Measurements from ENCODE around the gene TRIM66.
A peak's percentile ranks its signal among the peaks of the same experiment; 100 is the strongest.

The TRIM66 gene

DNA sequence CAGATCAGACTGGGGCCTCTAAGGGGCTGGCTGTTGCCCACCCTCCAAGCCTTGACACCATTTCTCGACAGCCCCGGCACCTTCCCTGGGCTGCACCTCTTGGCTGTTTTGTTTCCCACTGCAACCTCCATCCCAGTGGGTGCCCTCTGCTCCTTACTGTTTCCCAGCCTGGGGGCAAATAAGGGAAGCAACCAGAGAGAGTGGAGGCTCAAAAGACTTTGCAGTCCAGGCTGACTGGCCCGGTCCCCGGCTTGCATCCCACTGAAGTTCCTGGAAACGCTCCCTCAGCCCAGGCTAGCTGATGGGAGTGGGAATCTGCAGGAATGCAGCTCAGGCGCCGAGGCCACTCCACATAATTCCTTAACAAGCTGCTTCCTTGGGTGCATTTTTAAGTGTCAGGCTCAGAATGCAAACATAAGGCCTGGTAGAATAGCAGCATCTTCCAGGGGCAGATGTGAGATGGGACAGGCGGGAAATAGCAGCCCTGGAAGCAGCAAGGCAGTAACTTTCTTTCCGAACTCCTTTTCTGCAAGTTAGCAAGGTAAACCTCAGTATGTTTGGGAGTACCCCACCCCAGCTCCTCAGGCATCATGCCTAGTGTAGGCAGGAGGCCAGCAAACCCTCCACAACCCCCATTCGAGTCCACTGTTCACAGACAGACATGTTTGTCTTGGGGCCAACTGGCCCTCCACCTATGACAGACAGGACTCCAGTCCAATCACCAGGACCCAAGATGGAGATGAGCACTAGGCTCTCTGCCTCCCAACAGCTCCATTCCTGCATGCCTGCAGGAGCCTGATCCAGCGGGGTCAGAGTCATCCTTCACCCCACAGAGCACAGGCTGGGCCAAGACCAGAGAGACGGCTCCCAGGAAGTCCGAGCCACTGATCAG lies 39.4 kb upstream of the TRIM66 start:
- Histone ChIP-seq H3K36me3 (ENCODE audit: control insufficient read depth, insufficient read depth, low read length, severe bottlenecking) (peaks cover 17% of the 10 kb centered on the region), H3K9ac (ENCODE audit: low read length) (peak overlapping the region; percentile 81), H3K4me3 (ENCODE audit: low read length) (no peak overlapping the region), H3K9me3 (ENCODE audit: control insufficient read depth, low read length) (no peaks in the 10 kb centered on the region), H3K4me1 (ENCODE audit: control insufficient read depth, insufficient read depth, low read length) (peaks cover 64% of the 10 kb centered on the region), H3K27me3 (replicated peaks; ENCODE audit: control insufficient read depth, insufficient read depth, low read length) (no peaks in the 10 kb centered on the region)
- peak; percentile 39 for DNase-seq (ENCODE audit: low read depth)

GRCh38 chr11:8720868-8721608 lies 38.6 kb upstream of the TRIM66 start:
- no peaks in the 10 kb centered on the region for H3K9me3 ChIP-seq (ENCODE audit: control insufficient read depth, low read length)
- DNase-seq (ENCODE audit: low read depth), result no peak
- peaks cover 15% of the 10 kb centered on the region for H3K36me3 ChIP-seq (ENCODE audit: control insufficient read depth, insufficient read depth, low read length, severe bottlenecking)
- H3K9ac ChIP-seq (ENCODE audit: low read length), result peak overlapping the region; percentile 81
- peaks cover 69% of the 10 kb centered on the region for H3K4me1 ChIP-seq (ENCODE audit: control insufficient read depth, insufficient read depth, low read length)
- H3K4me3 ChIP-seq (ENCODE audit: low read length), result peak overlapping the region; percentile 15
- H3K27me3 ChIP-seq (replicated peaks; ENCODE audit: control insufficient read depth, insufficient read depth, low read length), result no peaks in the 10 kb centered on the region

- H3K36me3 ChIP-seq (ENCODE audit: control insufficient read depth, insufficient read depth, low read length, severe bottlenecking), result peaks cover 10% of the 10 kb centered on the region
- no peaks in the 10 kb centered on the region for H3K9me3 ChIP-seq (ENCODE audit: control insufficient read depth, low read length)
- peak overlapping the region; percentile 81 for H3K9ac ChIP-seq (ENCODE audit: low read length)
- no peak overlapping the region for H3K4me3 ChIP-seq (ENCODE audit: low read length)
- peak; percentile 22 for DNase-seq (ENCODE audit: low read depth)
- peaks cover 76% of the 10 kb centered on the region for H3K4me1 ChIP-seq (ENCODE audit: control insufficient read depth, insufficient read depth, low read length)
- no peaks in the 10 kb centered on the region for H3K27me3 ChIP-seq (replicated peaks; ENCODE audit: control insufficient read depth, insufficient read depth, low read length)
Measured at GRCh38 chr11:8720352-8720751, 37.9 kb upstream of the TRIM66 start.

DNA sequence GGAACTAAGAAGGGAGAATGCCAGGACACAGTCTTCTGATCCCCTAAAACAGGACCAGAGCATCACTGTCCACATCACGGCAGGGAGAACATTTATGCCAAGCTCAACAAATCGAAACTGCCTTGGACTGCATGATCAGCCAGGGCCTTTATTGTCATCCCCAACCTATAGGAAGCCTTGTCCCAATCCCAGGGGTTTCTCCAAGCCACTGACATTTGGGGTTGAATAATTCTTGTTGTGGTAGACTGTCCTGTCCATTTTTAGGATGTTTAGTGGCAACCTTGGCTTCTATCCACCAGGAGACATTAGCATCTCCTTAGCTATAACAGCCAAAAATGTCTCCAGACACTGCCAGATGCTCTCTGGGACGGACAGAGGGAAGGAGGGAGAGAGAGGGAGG lies 37.3 kb upstream of the TRIM66 start:
- H3K36me3 ChIP-seq (ENCODE audit: control insufficient read depth, insufficient read depth, low read length, severe bottlenecking), result peaks cover 7% of the 10 kb centered on the region
- peaks cover 82% of the 10 kb centered on the region for H3K4me1 ChIP-seq (ENCODE audit: control insufficient read depth, insufficient read depth, low read length)
- H3K27me3 ChIP-seq (replicated peaks; ENCODE audit: control insufficient read depth, insufficient read depth, low read length), result no peaks in the 10 kb centered on the region
- no peak for DNase-seq (ENCODE audit: low read depth)
- no peaks in the 10 kb centered on the region for H3K9me3 ChIP-seq (ENCODE audit: control insufficient read depth, low read length)
- H3K9ac ChIP-seq (ENCODE audit: low read length), result peak overlapping the region; percentile 81
- peak overlapping the region; percentile 45 for H3K4me3 ChIP-seq (ENCODE audit: low read length)

DNA sequence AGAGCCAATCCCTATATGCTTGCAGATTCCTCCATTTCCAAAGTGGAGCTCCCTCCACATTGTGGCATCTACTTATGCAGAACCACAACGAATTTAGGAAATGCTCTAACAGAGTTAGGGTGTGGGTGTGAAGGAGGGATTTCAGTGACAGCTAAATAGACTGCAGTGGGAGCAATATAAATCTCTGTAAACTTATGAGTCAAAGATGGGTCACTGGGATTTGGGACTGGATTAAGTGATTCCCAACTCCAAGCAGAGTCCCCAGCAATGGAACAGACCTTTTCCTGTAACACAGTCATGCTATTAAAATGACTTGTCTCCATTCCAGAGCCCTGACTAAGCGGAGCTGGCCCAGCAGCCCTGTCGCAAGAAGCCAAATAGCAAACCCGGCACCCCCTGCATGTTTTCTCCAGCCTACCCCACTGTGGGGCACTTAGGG lies 36.8 kb upstream of the TRIM66 start:
- Histone ChIP-seq H3K9me3 (ENCODE audit: control insufficient read depth, low read length) (no peaks in the 10 kb centered on the region), H3K4me3 (ENCODE audit: low read length) (peak overlapping the region; percentile 70), H3K27me3 (replicated peaks; ENCODE audit: control insufficient read depth, insufficient read depth, low read length) (no peaks in the 10 kb centered on the region), H3K9ac (ENCODE audit: low read length) (peak overlapping the region; percentile 90), H3K36me3 (ENCODE audit: control insufficient read depth, insufficient read depth, low read length, severe bottlenecking) (peaks cover 6% of the 10 kb centered on the region), H3K4me1 (ENCODE audit: control insufficient read depth, insufficient read depth, low read length) (peaks cover 87% of the 10 kb centered on the region)
- DNase-seq (ENCODE audit: low read depth), result peak; percentile 94

DNA sequence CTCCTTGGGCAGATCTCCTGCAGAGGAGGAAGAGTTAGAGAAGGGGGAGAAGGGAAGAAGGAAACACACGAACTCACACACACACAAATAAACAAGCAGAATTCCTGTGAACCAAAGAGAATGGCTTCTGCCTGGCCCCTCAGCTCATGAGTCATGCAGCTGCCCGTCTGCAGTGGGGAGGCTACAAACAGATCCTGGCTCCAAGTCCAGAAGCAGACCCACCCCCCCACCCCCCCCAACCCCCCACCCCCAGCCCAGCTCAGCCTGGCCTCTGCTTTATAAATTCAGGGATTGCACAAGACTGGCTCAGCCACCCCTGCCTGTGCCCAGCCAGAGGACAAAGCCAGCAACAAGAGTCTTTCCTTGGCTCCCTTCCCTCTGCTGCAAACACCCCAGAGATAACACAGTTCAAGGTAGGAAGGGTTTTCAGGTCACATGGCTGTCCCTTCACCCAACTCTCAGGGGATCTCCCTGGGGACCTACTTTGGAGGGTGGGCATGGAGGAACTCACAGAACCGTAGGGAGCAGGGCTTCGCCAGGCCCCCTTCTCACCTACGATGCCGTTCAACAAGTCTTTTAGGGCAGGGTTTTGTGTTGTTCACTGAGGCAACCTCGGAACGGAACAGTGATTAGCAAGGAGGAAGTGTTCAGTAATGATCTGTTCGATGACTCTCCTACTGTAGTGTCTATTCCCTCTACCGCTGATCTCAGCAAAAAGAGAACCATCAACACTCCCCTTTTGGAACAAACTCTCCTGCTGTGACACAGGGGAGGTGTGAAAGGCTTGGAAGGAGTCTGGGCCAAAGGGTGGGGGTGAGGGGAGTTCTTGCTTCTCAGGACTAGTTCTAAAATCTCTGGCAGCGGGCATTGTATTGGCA lies 35.6 kb upstream of the TRIM66 start:
- H3K4me1 ChIP-seq (ENCODE audit: control insufficient read depth, insufficient read depth, low read length), result peaks cover 84% of the 10 kb centered on the region
- peak overlapping the region; percentile 70 for H3K4me3 ChIP-seq (ENCODE audit: low read length)

GRCh38 chr11:8717544-8717875 lies 35.0 kb upstream of the TRIM66 start:
- no peaks in the 10 kb centered on the region for H3K27me3 ChIP-seq (replicated peaks; ENCODE audit: control insufficient read depth, insufficient read depth, low read length)
- no peaks in the 10 kb centered on the region for H3K9me3 ChIP-seq (ENCODE audit: control insufficient read depth, low read length)
- DNase-seq (ENCODE audit: low read depth), result no peak
- H3K9ac ChIP-seq (ENCODE audit: low read length), result peak overlapping the region; percentile 79
- peaks cover 78% of the 10 kb centered on the region for H3K4me1 ChIP-seq (ENCODE audit: control insufficient read depth, insufficient read depth, low read length)
- peak overlapping the region; percentile 64 for H3K4me3 ChIP-seq (ENCODE audit: low read length)
- peaks cover 19% of the 10 kb centered on the region for H3K36me3 ChIP-seq (ENCODE audit: control insufficient read depth, insufficient read depth, low read length, severe bottlenecking)

More for the DNA sequence above, 35.6 kb upstream of the TRIM66 start:
- no peaks in the 10 kb centered on the region for H3K27me3 ChIP-seq (replicated peaks; ENCODE audit: control insufficient read depth, insufficient read depth, low read length)
- H3K9me3 ChIP-seq (ENCODE audit: control insufficient read depth, low read length), result no peaks in the 10 kb centered on the region
- peak overlapping the region; percentile 90 for H3K9ac ChIP-seq (ENCODE audit: low read length)
- H3K36me3 ChIP-seq (ENCODE audit: control insufficient read depth, insufficient read depth, low read length, severe bottlenecking), result peaks cover 15% of the 10 kb centered on the region
- DNase-seq (ENCODE audit: low read depth), result peak; percentile 91

DNA sequence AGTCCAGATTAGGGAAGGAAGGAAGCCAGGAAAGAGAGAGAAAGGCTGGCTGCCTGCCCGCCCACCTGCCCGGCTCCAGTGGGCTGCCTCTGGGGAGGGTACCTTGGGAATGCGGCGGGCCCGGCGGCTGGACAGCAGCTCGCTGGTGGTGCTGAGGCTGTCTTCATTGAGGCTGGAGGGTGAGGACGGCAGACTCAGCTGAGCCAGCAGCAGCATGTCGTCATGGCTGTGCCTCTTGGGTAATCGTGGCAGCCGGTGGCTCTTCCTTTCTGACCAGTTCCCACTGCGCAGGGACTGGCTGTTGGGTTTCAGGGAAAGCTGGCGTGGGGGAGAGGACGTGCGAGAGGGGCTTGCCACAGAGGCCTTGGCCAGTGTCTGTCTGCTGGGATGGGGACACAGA lies 33.0 kb upstream of the TRIM66 start:
- Histone ChIP-seq H3K36me3 (ENCODE audit: control insufficient read depth, insufficient read depth, low read length, severe bottlenecking) (peaks cover 33% of the 10 kb centered on the region), H3K9ac (ENCODE audit: low read length) (no peak overlapping the region), H3K4me3 (ENCODE audit: low read length) (no peak overlapping the region), H3K4me1 (ENCODE audit: control insufficient read depth, insufficient read depth, low read length) (peaks cover 58% of the 10 kb centered on the region), H3K9me3 (ENCODE audit: control insufficient read depth, low read length) (no peaks in the 10 kb centered on the region), H3K27me3 (replicated peaks; ENCODE audit: control insufficient read depth, insufficient read depth, low read length) (no peaks in the 10 kb centered on the region)
- no peak for DNase-seq (ENCODE audit: low read depth)

- Histone ChIP-seq H3K9me3 (ENCODE audit: control insufficient read depth, low read length) (no peaks in the 10 kb centered on the region), H3K4me1 (ENCODE audit: control insufficient read depth, insufficient read depth, low read length) (peaks cover 58% of the 10 kb centered on the region), H3K9ac (ENCODE audit: low read length) (no peak overlapping the region), H3K27me3 (replicated peaks; ENCODE audit: control insufficient read depth, insufficient read depth, low read length) (no peaks in the 10 kb centered on the region), H3K4me3 (ENCODE audit: low read length) (no peak overlapping the region), H3K36me3 (ENCODE audit: control insufficient read depth, insufficient read depth, low read length, severe bottlenecking) (peaks cover 35% of the 10 kb centered on the region)
- no peak for DNase-seq (ENCODE audit: low read depth)
Measured at GRCh38 chr11:8714622-8715225, 32.3 kb upstream of the TRIM66 start.

GRCh38 chr11:8713760-8714454 lies 31.4 kb upstream of the TRIM66 start:
- peaks cover 35% of the 10 kb centered on the region for H3K36me3 ChIP-seq (ENCODE audit: control insufficient read depth, insufficient read depth, low read length, severe bottlenecking)
- no peak overlapping the region for H3K4me3 ChIP-seq (ENCODE audit: low read length)
- no peak overlapping the region for H3K9ac ChIP-seq (ENCODE audit: low read length)
- no peak for DNase-seq (ENCODE audit: low read depth)
- no peaks in the 10 kb centered on the region for H3K27me3 ChIP-seq (replicated peaks; ENCODE audit: control insufficient read depth, insufficient read depth, low read length)
- H3K9me3 ChIP-seq (ENCODE audit: control insufficient read depth, low read length), result no peaks in the 10 kb centered on the region
- peaks cover 58% of the 10 kb centered on the region for H3K4me1 ChIP-seq (ENCODE audit: control insufficient read depth, insufficient read depth, low read length)
